Measurements from ENCODE around the gene FAM131A.
"Not testable (repeated sequence)": the region's sequence is repeated elsewhere in the genome, so short reads cannot be mapped to it uniquely, and the experiment has no call there.

Gene FAM131A

DNA sequence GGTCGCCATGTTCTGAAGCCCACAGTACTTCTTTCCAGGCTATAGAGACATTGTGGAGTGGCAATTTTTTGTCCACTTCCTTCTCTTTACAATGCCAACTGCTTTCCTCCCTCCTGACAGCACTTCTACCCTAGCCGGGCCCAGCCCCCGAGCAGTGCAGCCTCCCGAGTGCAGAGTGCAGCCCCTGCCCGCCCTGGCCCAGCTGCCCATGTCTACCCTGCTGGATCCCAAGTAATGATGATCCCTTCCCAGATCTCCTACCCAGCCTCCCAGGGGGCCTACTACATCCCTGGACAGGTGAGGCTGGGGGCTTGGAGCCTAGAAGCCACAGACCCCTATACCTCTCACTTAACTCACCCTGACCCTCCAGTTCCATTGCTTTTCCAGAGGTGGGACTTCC lies 20.2 kb upstream of the FAM131A start:
- DNase-seq, result no peak

DNA sequence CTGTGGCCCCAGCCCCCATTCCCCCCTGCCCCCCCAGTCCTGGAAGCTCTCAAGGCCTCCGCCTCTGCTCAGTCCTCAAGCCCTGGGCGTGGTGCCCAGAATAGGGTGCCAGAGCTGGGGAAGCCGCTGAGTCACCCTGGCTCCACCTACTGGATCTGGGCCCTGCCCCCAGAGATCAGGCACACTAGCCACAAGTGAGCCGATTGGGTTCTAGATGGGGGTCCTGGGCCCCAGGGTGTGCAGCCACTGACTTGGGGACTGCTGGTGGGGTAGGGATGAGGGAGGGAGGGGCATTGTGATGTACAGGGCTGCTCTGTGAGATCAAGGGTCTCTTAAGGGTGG lies 17.3 kb upstream of the FAM131A start:
- DNase-seq, result peak; percentile 98

DNA sequence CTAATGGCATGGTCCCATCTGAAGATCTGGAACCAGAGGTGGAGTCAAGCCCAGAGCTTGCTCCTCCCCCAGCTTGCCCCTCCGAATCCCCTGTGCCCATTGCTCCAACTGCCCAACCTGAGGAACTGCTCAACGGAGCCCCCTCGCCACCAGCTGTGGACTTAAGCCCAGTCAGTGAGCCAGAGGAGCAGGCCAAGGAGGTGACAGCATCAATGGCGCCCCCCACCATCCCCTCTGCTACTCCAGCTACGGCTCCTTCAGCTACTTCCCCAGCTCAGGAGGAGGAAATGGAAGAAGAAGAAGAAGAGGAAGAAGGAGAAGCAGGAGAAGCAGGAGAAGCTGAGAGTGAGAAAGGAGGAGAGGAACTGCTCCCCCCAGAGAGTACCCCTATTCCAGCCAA lies 15.7 kb upstream of the FAM131A start:
- no peak for DNase-seq

DNA sequence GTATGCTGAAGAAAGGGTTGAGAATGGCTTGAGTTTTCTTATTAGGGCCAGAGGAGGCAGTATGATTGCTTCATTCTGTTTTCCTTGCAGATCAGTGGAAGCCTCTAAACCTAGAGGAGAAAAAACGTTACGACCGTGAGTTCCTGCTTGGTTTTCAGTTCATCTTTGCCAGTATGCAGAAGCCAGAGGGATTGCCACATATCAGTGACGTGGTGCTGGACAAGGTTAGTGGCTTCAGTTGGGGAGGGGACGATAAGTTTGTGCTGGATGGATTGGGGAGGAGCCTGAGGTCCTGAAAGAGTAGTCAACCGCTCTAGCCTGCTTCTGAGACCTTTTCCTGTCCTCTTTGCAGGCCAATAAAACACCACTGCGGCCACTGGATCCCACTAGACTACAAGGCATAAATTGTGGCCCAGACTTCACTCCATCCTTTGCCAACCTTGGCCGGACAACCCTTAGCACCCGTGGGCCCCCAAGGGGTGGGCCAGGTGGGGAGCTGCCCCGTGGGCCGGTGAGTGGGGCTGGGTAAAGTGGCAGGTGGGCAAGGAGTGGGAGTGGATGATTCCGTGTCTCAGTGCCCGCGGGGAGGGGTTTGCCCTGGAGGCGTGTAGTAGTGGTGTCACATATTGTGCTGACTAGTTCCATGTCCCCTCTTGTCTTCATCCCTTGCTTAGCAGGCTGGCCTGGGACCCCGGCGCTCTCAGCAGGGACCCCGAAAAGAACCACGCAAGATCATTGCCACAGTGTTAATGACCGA lies 14.5 kb upstream of the FAM131A start:
- DNase-seq, result no peak

DNA sequence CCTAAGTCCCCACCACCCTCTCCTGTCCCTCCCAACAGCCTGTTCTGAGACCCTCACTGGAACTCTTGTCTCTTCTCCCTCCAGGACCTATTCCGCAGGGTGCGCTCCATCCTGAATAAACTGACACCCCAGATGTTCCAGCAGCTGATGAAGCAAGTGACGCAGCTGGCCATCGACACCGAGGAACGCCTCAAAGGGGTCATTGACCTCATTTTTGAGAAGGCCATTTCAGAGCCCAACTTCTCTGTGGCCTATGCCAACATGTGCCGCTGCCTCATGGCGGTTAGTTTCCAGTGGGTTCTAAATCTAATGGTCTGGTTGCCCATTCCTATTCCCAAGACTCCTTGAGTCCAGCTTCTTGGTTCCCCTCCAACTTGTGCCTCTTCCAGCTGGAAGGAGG lies 13.7 kb upstream of the FAM131A start:
- no peak for DNase-seq

DNA sequence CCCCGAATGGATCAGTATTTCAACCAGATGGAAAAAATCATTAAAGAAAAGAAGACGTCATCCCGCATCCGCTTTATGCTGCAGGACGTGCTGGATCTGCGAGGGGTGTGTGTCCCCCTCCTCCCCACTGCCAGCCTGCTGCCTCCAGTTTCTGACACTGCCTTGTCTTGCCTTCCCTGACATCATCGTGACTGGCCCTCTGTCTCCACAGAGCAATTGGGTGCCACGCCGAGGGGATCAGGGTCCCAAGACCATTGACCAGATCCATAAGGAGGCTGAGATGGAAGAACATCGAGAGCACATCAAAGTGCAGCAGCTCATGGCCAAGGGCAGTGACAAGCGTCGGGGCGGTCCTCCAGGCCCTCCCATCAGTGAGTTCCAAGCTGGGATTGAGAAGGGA lies 12.1 kb upstream of the FAM131A start:
- DNase-seq, result no peak

DNA sequence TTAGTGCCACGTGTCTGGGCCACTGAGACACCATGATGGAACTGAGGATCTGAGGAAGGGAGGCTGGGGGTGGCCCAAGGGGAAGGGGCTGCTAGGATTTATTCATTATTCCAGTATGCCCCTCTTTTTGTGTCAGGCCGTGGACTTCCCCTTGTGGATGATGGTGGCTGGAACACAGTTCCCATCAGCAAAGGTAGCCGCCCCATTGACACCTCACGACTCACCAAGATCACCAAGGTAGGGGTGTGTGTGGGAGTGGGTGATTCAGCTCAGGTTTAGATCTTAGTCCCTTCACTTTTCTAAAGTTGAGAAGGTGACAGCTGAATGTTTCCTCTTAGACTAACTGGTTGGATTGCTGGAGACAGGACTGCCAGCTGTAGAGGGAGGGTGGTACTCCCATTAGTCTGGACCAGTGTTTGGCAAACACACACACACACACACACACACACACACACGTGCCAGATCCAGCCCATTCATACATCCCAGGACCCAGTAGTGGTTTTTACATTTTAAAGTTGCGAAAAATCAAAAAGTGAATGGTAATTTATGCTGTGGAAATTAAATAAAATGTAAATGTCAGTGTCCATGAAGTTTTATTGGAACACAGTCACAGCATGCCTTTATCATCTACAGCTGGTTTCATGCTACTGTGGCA lies 11.6 kb upstream of the FAM131A start:
- no peak for DNase-seq

DNA sequence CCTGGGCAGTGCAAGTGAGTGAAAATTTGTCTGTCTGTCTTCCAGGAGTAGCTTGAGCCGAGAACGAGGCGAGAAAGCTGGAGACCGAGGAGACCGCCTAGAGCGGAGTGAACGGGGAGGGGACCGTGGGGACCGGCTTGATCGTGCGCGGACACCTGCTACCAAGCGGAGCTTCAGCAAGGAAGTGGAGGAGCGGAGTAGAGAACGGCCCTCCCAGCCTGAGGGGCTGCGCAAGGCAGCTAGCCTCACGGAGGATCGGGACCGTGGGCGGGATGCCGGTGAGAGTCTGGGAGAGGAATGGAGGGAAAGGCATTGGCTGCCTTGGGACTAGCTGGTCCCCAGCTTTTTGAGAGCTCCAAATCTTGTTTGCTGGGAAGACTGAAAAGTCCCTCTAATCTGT lies 10.2 kb upstream of the FAM131A start:
- no peak for DNase-seq

DNA sequence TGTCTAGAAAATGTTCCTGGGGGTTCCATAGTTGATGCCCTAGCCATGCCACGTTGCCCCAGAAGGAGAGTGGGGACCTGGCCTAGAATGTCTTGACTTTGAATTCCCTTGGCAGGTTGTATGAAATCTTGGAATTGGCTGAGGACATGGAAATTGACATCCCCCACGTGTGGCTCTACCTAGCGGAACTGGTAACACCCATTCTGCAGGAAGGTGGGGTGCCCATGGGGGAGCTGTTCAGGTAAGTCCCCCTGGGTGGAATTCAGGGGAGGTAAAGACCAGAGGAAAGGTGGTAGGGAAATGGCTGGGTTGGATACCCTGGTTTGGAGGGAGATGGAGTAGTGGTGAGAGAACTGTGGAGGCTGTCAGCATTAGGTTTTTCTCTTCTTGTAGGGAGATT lies 8.9 kb upstream of the FAM131A start:
- peak; percentile 16 for DNase-seq

DNA sequence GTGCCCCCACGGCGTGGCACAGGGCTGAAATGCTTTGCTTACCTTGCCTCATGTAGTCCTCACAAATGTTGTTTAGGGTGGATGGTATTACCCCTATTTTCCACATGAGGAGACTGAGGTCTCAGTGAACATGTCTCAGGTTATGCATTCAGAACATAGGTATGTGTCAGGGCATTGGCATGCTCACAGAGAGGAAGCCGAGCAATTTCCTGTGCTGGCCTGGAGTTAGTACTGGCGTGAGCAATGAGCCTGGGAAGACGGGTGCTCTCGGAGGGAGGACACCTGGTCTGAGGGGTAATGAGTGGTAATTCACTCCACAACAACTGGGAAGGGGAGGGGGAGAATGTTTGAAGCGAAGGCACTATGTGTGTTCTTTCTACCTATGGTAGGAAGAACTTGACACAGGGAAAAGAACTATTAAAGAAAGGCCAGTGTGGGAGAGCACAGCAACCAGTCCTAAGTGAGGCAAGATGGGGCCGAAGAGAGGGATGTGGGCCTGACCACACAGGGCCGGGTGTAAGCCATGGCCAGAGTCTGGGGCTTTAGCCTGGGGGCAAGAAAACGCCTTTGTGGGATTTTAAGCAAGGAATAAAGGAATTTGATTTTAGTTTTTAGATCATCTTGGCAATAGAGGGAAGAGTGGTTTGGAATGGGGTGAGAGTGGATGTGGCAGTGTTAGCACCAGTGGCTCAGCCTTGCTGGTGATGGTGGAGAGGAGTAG lies 4.9 kb upstream of the FAM131A start:
- no peak for DNase-seq

DNA sequence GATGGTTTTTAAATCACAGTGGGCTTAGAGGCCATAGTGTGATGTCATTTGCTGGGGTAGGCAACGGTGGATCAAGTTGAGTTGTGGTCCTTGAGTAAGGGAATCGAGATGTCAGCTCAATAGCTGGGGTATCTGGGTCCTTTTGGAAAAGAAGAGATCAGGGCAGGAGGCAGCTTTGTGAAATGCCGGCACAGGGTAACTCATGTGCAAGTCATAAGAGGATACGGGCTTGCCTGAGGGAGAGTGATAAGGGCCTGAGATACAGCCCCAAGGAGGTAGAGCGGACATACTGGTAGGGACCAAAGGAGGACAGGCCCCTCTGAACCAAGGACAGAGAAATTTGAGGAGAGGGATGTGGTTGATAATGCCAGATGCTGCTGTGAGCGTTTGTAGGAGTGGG lies 4.2 kb upstream of the FAM131A start:
- DNase-seq, result no peak

DNA sequence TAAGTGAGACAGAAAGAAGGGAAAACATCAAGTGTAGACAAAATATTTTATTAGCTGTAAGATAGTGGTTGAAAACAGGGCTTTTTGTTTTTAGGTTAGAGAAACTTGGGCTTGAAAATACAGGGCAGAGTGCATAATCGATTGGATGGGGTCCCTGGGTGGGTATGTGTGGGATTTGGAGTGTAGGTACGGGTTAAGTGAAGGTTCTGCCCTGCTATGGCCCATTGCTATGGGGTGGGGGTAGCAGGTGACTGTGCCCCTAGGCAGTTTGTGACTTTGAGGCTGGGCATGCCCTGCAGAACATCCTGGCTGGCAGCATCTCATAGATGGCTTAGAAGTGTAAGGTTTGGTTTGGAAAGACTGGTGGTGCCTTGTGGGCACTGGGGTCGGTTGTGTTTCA lies 3.7 kb upstream of the FAM131A start:
- DNase-seq, result no peak

DNA sequence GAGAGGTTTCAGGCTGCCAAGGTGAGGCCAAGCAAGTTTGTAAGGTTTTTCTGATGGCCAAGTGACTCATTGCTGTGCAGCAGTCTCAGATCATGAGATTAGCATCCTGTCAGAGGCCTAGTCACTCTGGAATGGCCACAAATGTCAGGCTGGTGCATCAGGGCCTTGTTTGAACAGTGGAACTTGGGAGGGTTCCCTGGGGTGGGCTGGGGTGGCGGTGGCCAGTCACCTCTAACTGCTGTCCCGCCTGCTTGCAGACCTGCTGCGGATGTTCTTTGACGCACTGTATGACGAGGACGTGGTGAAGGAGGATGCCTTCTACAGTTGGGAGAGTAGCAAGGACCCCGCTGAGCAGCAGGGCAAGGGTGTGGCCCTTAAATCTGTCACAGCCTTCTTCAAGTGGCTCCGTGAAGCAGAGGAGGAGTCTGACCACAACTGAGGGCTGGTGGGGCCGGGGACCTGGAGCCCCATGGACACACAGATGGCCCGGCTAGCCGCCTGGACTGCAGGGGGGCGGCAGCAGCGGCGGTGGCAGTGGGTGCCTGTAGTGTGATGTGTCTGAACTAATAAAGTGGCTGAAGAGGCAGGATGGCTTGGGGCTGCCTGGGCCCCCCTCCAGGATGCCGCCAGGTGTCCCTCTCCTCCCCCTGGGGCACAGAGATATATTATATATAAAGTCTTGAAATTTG lies 2.8 kb upstream of the FAM131A start:
- DNase-seq, result no peak

DNA sequence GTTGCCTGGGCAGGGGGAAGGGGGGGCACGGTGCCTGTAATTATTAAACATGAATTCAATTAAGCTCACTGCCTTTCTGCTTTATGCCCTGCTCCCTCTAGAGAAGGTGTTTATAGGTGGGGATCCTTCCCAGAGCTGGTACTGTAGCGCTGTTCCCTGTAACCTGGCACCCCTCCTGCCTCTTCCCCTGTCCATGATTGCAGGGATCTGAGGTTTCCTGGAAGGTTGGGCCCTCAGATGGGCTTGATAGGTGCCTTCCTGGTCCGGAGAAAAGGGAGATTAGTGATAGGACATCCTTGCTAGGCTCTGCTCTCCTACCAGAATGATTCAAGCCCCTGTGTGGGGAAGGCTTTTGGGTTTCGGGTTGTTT lies 2.1 kb upstream of the FAM131A start:
- no peak for DNase-seq

DNA sequence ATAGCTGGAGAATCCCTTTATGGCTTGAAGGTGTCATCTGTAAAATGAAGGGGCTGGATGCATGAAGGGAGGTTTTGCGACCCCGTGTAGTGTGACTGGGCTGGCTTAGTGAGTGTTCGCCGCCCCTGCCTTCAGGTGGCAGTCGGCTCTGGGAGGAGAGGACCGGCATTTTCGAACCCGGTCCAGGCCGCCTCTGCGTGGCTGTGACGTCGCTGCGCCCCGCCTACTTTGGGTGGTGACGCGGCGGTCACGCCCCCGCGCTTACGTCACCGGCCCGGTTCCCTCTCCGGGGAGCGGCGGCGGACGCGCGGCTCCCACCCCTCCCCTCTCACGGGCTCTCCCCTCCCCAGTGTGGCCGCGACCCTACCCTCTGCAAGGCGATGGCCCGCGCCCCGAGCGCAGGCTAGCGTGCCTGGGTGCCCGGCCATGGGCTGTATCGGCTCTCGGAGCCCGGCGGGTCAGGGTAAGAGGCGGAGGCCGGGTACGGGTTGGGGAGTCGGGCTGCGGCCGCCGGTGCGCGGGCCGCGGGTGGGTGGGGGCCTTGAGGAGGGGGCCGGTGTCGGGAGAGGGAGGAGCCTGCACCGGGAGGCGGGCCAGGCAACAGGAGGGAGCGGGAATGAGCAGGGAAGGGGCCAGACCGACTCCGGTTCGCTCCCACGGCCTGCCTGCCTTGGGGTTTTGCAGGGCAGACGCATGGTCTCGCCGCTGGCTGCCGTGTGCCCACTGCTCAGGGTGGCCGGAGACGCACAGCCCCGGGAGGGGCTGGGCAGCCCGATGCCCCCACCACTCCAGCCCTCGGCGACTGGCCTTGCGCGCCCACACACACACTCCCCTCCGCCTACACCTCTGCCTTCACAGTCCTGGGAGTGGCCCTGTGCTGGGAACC lies 1.5 kb upstream of the FAM131A start:
- DNase-seq, result peak; percentile 93

DNA sequence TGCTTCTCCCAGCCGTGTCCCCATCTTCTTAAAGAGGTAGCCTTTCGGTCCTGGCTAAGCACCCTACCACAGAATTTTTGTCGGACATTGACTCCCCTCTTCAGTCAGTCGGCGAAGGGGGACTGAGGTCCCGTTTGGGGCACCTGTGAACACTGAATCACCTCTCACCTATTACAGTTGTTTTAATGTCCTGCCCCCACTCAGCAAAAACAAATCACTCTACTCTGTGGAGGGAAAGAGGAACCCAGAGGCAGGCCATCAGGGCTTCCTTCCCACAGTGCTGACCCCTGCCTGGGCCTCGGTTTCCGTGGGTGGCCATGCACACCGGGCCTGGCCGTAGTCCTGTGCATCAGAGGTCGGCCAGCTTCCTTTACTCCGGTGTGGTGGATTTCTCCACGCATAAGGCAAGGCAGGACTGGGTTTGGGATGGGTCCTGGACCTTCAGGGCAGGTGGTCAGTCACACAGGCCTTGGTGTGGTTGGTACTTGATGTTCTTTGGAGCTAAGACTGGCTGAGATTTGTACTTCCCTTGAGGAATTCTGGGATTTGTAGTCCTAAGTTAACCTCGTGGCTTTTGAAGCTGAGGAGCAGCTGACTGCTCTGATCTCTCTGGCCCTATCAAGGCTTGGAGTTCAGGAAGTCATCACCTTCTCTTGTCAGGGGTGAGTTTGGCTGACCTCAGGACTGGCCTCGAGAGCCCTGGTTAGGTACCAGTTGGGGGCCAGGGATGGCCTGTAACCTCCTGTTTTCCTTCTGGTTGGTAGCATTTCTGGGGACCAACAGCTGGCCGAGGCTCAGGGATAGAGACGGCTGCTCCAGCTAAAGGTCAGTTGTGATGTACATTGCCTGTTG lies 627 bp upstream of the FAM131A start:
- DNase-seq, result peak; percentile 86

DNA sequence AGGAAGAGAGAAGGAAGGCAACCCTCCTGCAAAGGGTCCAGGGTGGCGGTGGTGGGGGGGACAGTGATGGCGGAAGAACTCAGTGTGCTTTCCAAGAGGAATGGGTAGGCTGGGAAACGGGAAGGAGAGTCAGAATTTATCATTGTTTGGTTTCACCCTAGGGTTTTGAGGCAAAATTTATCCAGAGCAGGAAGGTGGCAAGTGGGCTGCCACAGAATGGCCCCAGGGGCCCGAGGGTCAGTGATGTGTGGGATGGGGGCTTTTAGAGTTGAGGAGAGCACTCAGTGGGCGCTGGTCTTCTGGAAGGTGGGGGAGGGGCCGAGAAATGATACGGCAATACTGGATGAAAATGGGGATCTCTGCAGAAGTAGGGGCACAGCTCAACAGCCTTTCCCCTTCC lies 581 bp downstream of the FAM131A start:
- DNase-seq, result no peak

DNA sequence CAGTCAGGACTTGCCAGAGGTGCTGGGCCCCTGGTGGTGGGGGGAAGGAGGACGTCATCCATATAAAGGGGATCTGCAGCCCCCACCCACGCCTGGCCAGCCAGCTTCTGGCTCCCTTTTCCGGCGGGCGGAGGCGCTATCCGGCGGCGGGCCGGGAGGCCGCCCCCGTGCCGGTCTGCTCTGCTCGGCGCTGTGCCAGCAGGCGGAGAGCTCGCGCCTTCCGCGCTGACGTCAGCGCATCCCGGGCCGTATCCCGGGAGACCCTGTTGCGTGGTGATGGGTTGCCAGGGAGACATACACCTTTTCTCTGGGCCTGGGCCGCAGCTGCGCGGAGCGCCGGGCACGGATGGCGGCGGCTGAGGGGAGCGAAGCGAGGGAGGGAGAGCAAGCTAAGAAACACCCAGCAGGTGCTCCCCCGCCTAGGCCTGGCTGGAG lies 1.1 kb downstream of the FAM131A start:
- no peak for DNase-seq

DNA sequence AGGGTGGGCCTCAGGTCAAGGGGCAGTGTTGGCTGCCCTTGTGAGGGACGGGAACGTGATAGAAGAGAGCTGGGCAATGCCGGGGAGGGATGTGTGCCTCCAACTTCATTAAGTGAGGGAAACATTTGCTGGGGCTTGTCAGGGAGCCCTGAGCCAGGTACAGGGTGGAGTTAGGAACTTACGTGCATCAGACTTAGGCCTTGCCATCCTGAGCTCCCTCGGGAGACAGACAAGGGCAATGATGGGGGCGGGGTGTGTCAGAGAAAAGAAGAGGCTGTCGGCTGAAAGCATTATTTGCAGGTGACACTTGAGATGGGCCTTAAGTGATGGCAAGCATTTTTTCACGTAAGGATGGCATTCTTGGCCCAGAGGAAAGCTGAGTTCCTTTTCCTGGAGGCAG lies 1.6 kb downstream of the FAM131A start:
- no peak for DNase-seq

DNA sequence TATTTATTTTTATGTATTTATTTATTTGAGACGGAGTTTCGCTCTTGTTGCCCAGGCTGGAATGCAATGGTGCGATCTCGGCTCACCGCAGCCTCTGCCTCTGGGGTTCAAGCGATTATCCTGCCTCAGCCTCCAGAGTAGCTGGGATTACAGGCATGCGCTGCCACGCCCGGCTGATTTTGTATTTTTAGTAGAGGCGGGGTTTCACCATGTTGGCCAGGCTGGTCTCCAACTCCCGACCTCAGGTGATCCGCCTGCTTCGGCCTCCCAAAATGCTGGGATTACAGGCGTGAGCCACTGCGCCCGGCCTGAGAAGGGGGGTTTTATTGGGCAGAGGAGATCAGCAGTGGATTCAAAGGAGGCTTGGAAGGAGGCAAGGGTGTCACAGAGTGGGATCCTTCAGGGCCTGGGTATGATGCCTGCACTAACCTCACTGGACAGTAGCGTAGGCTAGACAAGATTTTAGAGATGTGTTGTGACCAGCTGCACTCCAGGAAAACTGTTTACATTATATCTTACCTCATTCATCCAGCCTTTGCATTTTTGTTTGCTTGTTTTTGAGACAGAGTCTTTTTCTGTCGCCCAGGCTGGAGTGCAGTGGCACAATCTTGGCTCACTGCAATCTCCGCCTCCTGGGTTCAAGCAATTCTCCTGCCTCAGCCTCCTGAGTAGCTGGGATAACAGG lies 2.2 kb downstream of the FAM131A start:
- not testable (repeated sequence) for DNase-seq

DNA sequence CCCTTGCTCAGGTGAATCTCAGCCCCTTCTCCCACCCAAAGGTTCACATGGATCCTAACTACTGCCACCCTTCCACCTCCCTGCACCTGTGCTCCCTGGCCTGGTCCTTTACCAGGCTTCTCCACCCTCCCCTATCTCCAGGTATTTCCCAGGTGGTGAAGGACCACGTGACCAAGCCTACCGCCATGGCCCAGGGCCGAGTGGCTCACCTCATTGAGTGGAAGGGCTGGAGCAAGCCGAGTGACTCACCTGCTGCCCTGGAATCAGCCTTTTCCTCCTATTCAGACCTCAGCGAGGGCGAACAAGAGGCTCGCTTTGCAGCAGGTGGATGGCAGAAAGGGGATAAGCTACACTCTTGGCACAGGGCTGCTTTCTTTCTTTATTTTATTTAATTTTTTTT lies 4.5 kb downstream of the FAM131A start:
- DNase-seq, result no peak
